HepG2 (cell line): ENCODE data around the gene SLC29A3. TPM values are rescaled to one million over a fixed set of nuclear protein-coding genes. Genes with fewer than 3 reads are reported as not detected.

Experiments
- ATAC-seq: fragments of 200-7000 bp; cut with Tn5 transposase; 3 replicates; pipeline ENCODE4 v1.9.1; 2020; ENCODE audit warnings: mild to moderate bottlenecking, moderate library complexity
- BruUV-seq: library from RNA; stranded (reverse); fragments of 400-500 nt; replicated peaks from 2 replicates; lab custom pipeline; 2021; lab: Mats Ljungman, UMichigan
- CTCF ChIA-PET: fragments of 300-600 bp; formaldehyde crosslinking; extraction: SDS; loops from one replicate; lab custom pipeline; 2021; ENCODE audit warnings: low total read pairs, inconsistent platforms, low intra/inter-chr PET ratio; lab: Yijun Ruan, JAX
- POLR2A ChIA-PET: fragments of 350-600 bp; sonication (Branson Sonifier 250); formaldehyde crosslinking; loops from one replicate; lab custom pipeline; 2020; ENCODE audit warnings: antibody characterized with exemption, inconsistent platforms; lab: Yijun Ruan, JAX
- DNase-seq: peaks from one replicate; pipeline ENCODE4 v3.0.0-alpha.2; 2015; ENCODE audit warnings: low spot score
- FAIRE-seq: peaks from 3 replicates; lab custom pipeline; 2011; peaks lifted over from hg19 to GRCh38; lab: Jason Lieb, UNC
- H2AFZ ChIP-seq: one replicate; pipeline ENCODE4 v1.6.1; 2011; ENCODE audit warnings: low read length, inconsistent platforms
- H3K27ac ChIP-seq: fragments of 300-600 bp; 3 replicates; pipeline ENCODE4 v1.8.0; 2011; ENCODE audit warnings: mixed run types, mild to moderate bottlenecking, mixed read lengths, low read length, inconsistent platforms; ENCODE audit not compliant: insufficient read depth; ENCODE audit errors: extremely low read length
- H3K27me3 ChIP-seq, 2 experiments: fragments of 200-600 bp in 1 of 2; 2 replicates in 1 of 2; 3 replicates in 1 of 2; pipeline versions ENCODE4 v1.6.0 to v1.8.0; 2011; ENCODE audit warnings: low read length in 2 of 2, mild to moderate bottlenecking in 2 of 2, moderate library complexity in 2 of 2, inconsistent platforms in 1 of 2; ENCODE audit not compliant: insufficient read depth in 2 of 2, control insufficient read depth in 1 of 2
- H3K36me3 ChIP-seq, 2 experiments: fragments of 200-600 bp in 1 of 2; replicated peaks in 1 of 2; 2 replicates in 1 of 2; 3 replicates in 1 of 2; pipeline versions ENCODE4 v1.5.1 to v1.8.0; 2011; ENCODE audit warnings: low read length in 2 of 2, inconsistent platforms in 1 of 2; ENCODE audit not compliant: insufficient read depth in 2 of 2, control insufficient read depth in 1 of 2
- H3K4me1 ChIP-seq: 2 replicates; pipeline ENCODE4 v1.5.1; 2012; ENCODE audit warnings: low read length, inconsistent platforms; ENCODE audit not compliant: insufficient read depth
- H3K4me2 ChIP-seq: 2 replicates; pipeline ENCODE4 v1.6.0; 2011; ENCODE audit warnings: low read depth, low read length, inconsistent platforms
- H3K4me3 ChIP-seq, 3 experiments: fragments of 200-600 bp in 1 of 3; sonication (generic), shearing (Covaris generic) in 1 of 3; replicated peaks in 1 of 3; 2 replicates each; pipeline ENCODE4 v1.5.1; 2011 to 2016; ENCODE audit warnings: low read length in 3 of 3, inconsistent platforms in 2 of 3, low read depth in 2 of 3, mild to moderate bottlenecking in 2 of 3, control low read depth in 1 of 3, mixed read lengths in 1 of 3; ENCODE audit not compliant: insufficient read depth in 1 of 3
- H3K79me2 ChIP-seq: one replicate; pipeline ENCODE4 v1.6.1; 2011; ENCODE audit warnings: low read length, inconsistent platforms; ENCODE audit not compliant: insufficient read depth
- H3K9ac ChIP-seq: 2 replicates; pipeline ENCODE4 v1.6.0; 2011; ENCODE audit warnings: mild to moderate bottlenecking, low read depth, low read length, inconsistent platforms; ENCODE audit not compliant: insufficient read depth
- H3K9me3 ChIP-seq: 2 replicates; pipeline ENCODE4 v1.5.1; 2012; ENCODE audit warnings: mild to moderate bottlenecking, low read length
- H4K20me1 ChIP-seq: 2 replicates; pipeline ENCODE4 v1.6.0; 2011; ENCODE audit warnings: inconsistent platforms, mild to moderate bottlenecking, low read length, moderate library complexity; ENCODE audit not compliant: insufficient read depth
- AGO1 ChIP-seq: fragments of 200-400 bp; formaldehyde crosslinking; IDR thresholded peaks from 2 replicates; pipeline ENCODE4 v1.6.1; 2017; ENCODE audit warnings: mild to moderate bottlenecking, low read depth, low read length, moderate library complexity; ENCODE audit not compliant: poor library complexity, severe bottlenecking
- BRD4 ChIP-seq: sonication (generic); formaldehyde crosslinking; IDR thresholded peaks from 2 replicates; pipeline ENCODE4 v1.4.0; 2020; ENCODE audit warnings: missing genetic modification reagents
- FOXJ3 ChIP-seq: sonication (generic); formaldehyde crosslinking; IDR thresholded peaks from 2 replicates; pipeline ENCODE4 v1.4.0; 2020; ENCODE audit warnings: missing genetic modification reagents, mild to moderate bottlenecking, borderline replicate concordance
- MAFG ChIP-seq: sonication (generic); formaldehyde crosslinking; IDR thresholded peaks from 2 replicates; pipeline ENCODE4 v1.5.1; 2020; ENCODE audit warnings: mild to moderate bottlenecking, missing genetic modification reagents
- MTA3 ChIP-seq: sonication (generic); formaldehyde crosslinking; IDR thresholded peaks from 2 replicates; pipeline ENCODE4 v1.4.0; 2020; ENCODE audit warnings: missing genetic modification reagents
- NPAS2 ChIP-seq: sonication (generic); formaldehyde crosslinking; IDR thresholded peaks from 2 replicates; pipeline ENCODE4 v1.8.0; 2022; ENCODE audit warnings: mild to moderate bottlenecking, missing genetic modification reagents, borderline replicate concordance
- PAXIP1 ChIP-seq: sonication (generic); formaldehyde crosslinking; conservative IDR thresholded peaks from 2 replicates; pipeline ENCODE4 v1.4.0; 2020; ENCODE audit warnings: mild to moderate bottlenecking, missing genetic modification reagents, moderate library complexity
- SMARCC2 ChIP-seq: fragments of 450-650 bp; IDR thresholded peaks from 2 replicates; pipeline ENCODE4 v1.6.1; 2017; ENCODE audit warnings: antibody characterized with exemption, mild to moderate bottlenecking
- SOX6 ChIP-seq, 2 experiments: fragments of 450-650 bp in 1 of 2; sonication (generic) in 1 of 2; formaldehyde crosslinking in 1 of 2; IDR thresholded peaks; 2 replicates each; pipeline versions ENCODE4 v1.4.0 to v1.6.1; 2017 to 2020; ENCODE audit warnings: antibody characterized with exemption in 1 of 2, mild to moderate bottlenecking in 1 of 2, missing genetic modification reagents in 1 of 2
- ZBTB20 ChIP-seq: sonication (generic); formaldehyde crosslinking; IDR thresholded peaks from 2 replicates; pipeline ENCODE4 v1.8.1; 2023; ENCODE audit warnings: missing genetic modification reagents, low read depth, mild to moderate bottlenecking, borderline replicate concordance
- ZNF33B ChIP-seq: sonication (generic); formaldehyde crosslinking; IDR thresholded peaks from 2 replicates; pipeline ENCODE4 v1.5.1; 2020; ENCODE audit warnings: mild to moderate bottlenecking, missing genetic modification reagents
- ZNF460 ChIP-seq: sonication (generic); formaldehyde crosslinking; IDR thresholded peaks from 2 replicates; pipeline ENCODE4 v1.5.1; 2020; ENCODE audit warnings: missing genetic modification reagents, mild to moderate bottlenecking, borderline replicate concordance
- ZNF546 ChIP-seq: sonication (generic); formaldehyde crosslinking; conservative IDR thresholded peaks from 2 replicates; pipeline ENCODE4 v1.8.1; 2023; ENCODE audit warnings: mild to moderate bottlenecking, missing genetic modification reagents
- ZNF652 ChIP-seq: IDR thresholded peaks from 2 replicates; pipeline ENCODE4 v1.6.1; 2016; ENCODE audit warnings: low read depth, borderline replicate concordance
- ZZZ3 ChIP-seq: sonication (generic); formaldehyde crosslinking; IDR thresholded peaks from 2 replicates; pipeline ENCODE4 v1.4.0; 2020; ENCODE audit warnings: missing genetic modification reagents, mild to moderate bottlenecking, borderline replicate concordance
- WGBS: methylation state at CpG from one replicate; pipeline ENCODE4 v1.1.6; 2017; ENCODE audit warnings: low lambda C conversion rate; 5-methylcytosine and 5-hydroxymethylcytosine counted together
- in situ Hi-C: cut with HindIII; loops from 2 replicates; pipeline ENCODE4 v1.10.0; 2017; ENCODE audit warnings: low pct_unique_long_range_greater_than_20kb; ENCODE audit not compliant: extremely low pct_ligation_motif_present
- intact Hi-C: fragments of 100-400 bp; cut with micrococcal nuclease; formaldehyde crosslinking; loops from one replicate; pipeline ENCODE4 v1.10.0; 2022; ENCODE audit not compliant: unreplicated experiment
- polyA plus RNA-seq, 8 experiments: library from polyadenylated mRNA; depleted of rRNA in 3 of 8; stranded (reverse) in 7 of 8; unstranded in 1 of 8; fragments of >200 nt; fragmentation: Illumina TruSeq in 4 of 8; extraction: Trizol in 4 of 8; gene quantifications; 2 replicates each; pipeline versions ENCODE4 v1.2.1 to v1.2.3, GENCODE V29; 2011 to 2016; ENCODE audit warnings: low read depth in 4 of 8, missing spikeins in 1 of 8, mixed read lengths in 1 of 8; ENCODE audit not compliant: insufficient read depth in 1 of 8
- total RNA-seq, 5 experiments: library from RNA; depleted of rRNA; stranded (reverse); fragments of >200 nt; fragmentation: Illumina TruSeq; extraction: Trizol; gene quantifications; 2 replicates each; pipeline ENCODE4 v1.2.3, GENCODE V29; 2016; ENCODE audit warnings: low read depth in 1 of 5

SLC29A3 gene
- total and polyA plus RNA-seq, 2 of the 13 experiments (the other 11 are each of a cell fraction or from before 2014, with no cell fraction given): 8.6 to 11.8 TPM

- no peak for TF ChIP-seq ZNF460 (CRISPR knock-in tag)
- no peak for TF ChIP-seq ZNF652 (CRISPR knock-in tag)
Observed at GRCh38 chr10:71402005-71402404, 82.9 kb downstream of the SLC29A3 start (continued).

DNA sequence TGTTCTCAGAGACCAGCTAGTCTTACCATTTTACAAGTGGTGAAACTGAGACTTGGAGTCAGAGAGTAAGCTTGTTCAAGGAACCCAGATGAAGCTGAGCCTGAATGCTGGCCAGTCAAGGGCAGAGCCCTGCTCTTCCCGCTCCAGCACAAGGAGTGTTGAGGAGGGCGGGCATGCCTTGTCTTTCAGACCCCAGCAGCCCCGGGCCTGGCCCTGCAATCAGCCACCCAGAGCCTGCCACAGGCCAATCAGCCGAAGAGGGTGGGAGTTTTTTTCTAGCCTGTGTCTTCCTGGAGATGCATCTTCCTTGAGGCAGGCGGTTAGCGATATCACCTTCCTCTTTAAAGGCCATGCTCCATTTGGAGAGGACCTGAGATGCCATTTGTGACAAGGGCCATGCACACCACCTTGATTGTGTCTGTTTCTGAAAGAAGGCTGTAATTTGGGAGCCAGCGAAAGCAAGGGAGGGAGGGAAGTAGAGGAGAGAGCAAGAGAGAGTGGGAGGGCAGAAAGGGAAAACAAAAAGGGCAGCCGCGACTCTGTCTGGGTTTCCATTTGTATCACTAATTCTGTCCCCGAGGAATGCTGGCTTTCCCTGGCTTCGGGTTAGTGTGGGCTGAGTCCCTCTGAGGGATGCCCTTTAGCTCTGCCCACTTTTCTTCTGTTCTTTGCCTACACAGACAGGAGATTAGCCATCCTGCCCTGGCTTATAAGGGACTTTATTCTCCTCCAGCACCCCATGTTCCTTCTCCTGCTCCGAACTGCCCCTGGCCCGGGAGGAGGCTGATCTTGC lies 85.6 kb downstream of the SLC29A3 start:
- no peak for TF ChIP-seq ZBTB20 (CRISPR knock-in tag)
- no peak for TF ChIP-seq NPAS2 (CRISPR knock-in tag)
- TF ChIP-seq SMARCC2: no peak
- no peak for TF ChIP-seq ZNF546 (CRISPR knock-in tag)
- no peak for TF ChIP-seq PAXIP1 (CRISPR knock-in tag)
- no peak for TF ChIP-seq FOXJ3 (CRISPR knock-in tag)
- TF ChIP-seq SOX6 (IDR thresholded peaks at IDR 0.05): no peak
- TF ChIP-seq SOX6 (CRISPR knock-in tag; IDR thresholded peaks at IDR 0.05): no peak
- TF ChIP-seq MTA3 (CRISPR knock-in tag): no peak
- TF ChIP-seq ZNF33B (CRISPR knock-in tag): no peak
- no peak for TF ChIP-seq ZZZ3 (CRISPR knock-in tag)
- TF ChIP-seq BRD4 (CRISPR knock-in tag): no peak
- no peak for TF ChIP-seq MAFG (CRISPR knock-in tag)
- TF ChIP-seq AGO1: no peak
- Histone ChIP-seq H3K9me3 (no peaks in the 10 kb centered on the region), H3K9ac (no peak overlapping the region), H3K79me2 (no peaks in the 10 kb centered on the region), H3K4me1 (no peaks in the 10 kb centered on the region), H3K27ac (no peak overlapping the region), H3K4me3 (no peak overlapping the region), H3K36me3 (no peaks in the 10 kb centered on the region), H4K20me1 (no peaks in the 10 kb centered on the region), H3K4me2 (no peak overlapping the region), H3K27me3 (peaks cover 5 to 28% of the 10 kb centered on the region in 2 experiments; a peak in 3 of 5 replicates), H2AFZ (no peak overlapping the region)
- FAIRE-seq (no peak), DNase-seq (no peak), ATAC-seq (no peak)
- ChIA-PET CTCF (no interaction called here), POLR2A (no interaction called here)
- in situ Hi-C loops (no loop called here), intact Hi-C loops (no loop called here)
- WGBS: 49% methylated on average over 13 of the region's 13 CpGs
- no TSS peak for BruUV-seq
